ENCODE results near the gene DPH5.

Gene DPH5

DNA sequence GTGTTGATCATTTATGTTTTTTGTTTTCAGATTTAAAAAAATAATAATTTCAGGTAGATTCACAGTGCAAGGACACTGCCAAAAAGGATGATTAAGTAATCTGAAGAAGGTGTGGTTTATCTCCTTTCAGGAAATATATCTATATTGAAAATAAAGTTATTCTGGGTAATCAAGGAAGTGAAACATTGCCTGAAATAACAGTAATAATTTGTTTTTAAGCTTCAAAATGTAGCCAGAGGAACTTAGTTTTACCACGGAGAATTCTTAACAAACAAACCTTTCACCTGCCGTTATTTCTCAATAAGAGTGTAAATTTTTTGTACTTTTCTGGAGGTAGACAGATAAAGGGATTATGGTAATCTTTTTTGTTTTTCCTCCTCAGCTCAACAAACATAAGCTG, 2.9 kb upstream of the DPH5 start:
- TF ChIP-seq, protein P1, sequence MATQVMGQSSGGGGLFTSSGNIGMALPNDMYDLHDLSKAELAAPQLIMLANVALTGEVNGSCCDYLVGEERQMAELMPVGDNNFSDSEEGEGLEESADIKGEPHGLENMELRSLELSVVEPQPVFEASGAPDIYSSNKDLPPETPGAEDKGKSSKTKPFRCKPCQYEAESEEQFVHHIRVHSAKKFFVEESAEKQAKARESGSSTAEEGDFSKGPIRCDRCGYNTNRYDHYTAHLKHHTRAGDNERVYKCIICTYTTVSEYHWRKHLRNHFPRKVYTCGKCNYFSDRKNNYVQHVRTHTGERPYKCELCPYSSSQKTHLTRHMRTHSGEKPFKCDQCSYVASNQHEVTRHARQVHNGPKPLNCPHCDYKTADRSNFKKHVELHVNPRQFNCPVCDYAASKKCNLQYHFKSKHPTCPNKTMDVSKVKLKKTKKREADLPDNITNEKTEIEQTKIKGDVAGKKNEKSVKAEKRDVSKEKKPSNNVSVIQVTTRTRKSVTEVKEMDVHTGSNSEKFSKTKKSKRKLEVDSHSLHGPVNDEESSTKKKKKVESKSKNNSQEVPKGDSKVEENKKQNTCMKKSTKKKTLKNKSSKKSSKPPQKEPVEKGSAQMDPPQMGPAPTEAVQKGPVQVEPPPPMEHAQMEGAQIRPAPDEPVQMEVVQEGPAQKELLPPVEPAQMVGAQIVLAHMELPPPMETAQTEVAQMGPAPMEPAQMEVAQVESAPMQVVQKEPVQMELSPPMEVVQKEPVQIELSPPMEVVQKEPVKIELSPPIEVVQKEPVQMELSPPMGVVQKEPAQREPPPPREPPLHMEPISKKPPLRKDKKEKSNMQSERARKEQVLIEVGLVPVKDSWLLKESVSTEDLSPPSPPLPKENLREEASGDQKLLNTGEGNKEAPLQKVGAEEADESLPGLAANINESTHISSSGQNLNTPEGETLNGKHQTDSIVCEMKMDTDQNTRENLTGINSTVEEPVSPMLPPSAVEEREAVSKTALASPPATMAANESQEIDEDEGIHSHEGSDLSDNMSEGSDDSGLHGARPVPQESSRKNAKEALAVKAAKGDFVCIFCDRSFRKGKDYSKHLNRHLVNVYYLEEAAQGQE (IDR thresholded peaks at IDR 0.05; ENCODE audit: low read depth), result no peak
- no peak for TF ChIP-seq TAF1 (IDR thresholded peaks at IDR 0.05; ENCODE audit: low read depth)
- no peak for TF ChIP-seq RAD21 (IDR thresholded peaks at IDR 0.05; ENCODE audit: low read depth)
- TF ChIP-seq FOXM1 (IDR thresholded peaks at IDR 0.05; ENCODE audit: borderline replicate concordance, low read depth), result no peak
- TF ChIP-seq CREB1 (IDR thresholded peaks at IDR 0.05; ENCODE audit: low read depth), result no peak
- TF ChIP-seq ZBTB7A (IDR thresholded peaks at IDR 0.05; ENCODE audit: low read depth), result no peak
- TF ChIP-seq, protein P2, sequence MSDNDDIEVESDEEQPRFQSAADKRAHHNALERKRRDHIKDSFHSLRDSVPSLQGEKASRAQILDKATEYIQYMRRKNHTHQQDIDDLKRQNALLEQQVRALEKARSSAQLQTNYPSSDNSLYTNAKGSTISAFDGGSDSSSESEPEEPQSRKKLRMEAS (IDR thresholded peaks at IDR 0.05), result no peak
- TF ChIP-seq TEAD4 (IDR thresholded peaks at IDR 0.05), result no peak
- TF ChIP-seq EGR1 (IDR thresholded peaks at IDR 0.05), result no peak
- no peak for TF ChIP-seq NFIC (IDR thresholded peaks at IDR 0.05)
- TF ChIP-seq, protein P3, sequence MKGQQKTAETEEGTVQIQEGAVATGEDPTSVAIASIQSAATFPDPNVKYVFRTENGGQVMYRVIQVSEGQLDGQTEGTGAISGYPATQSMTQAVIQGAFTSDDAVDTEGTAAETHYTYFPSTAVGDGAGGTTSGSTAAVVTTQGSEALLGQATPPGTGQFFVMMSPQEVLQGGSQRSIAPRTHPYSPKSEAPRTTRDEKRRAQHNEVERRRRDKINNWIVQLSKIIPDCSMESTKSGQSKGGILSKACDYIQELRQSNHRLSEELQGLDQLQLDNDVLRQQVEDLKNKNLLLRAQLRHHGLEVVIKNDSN (IDR thresholded peaks at IDR 0.05), result no peak
- no peak for TF ChIP-seq CEBPB (IDR thresholded peaks at IDR 0.05)
- no peak for TF ChIP-seq EP300 (IDR thresholded peaks at IDR 0.05; ENCODE audit: borderline replicate concordance)
- TF ChIP-seq TCF12 (IDR thresholded peaks at IDR 0.05; ENCODE audit: low read depth), result no peak
- no peak for TF ChIP-seq YY1 (IDR thresholded peaks at IDR 0.05; ENCODE audit: low read depth)

DNA sequence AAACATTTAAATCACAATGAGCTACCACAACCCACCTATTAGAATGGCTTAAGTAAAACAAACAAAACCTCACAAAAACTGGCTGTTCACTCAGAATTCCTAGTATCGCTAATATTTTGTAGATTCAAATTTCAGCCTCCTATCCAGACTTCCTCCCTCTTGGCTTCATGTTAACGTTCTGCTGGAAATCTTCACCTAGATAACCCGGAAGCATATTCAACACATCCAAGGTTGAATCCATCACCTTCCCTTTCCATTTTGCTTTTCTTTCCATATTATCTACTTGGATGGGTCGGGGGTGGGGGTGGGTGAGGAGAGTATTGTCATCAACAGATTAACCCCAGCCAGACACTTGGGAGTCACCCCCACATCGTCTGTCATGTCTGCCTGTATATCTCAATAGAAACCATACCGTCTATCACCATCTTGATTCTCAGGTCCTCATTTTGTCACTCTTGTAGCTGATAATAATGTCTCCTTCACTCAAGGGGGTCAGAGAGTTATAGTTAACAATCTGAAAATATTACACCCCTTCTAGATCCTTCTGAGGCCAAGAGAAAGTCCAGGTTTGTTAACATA, 1.7 kb upstream of the DPH5 start:
- no peak for TF ChIP-seq RAD21 (IDR thresholded peaks at IDR 0.05; ENCODE audit: low read depth)
- TF ChIP-seq, protein P3 (IDR thresholded peaks at IDR 0.05), result no peak
- no peak for TF ChIP-seq TCF12 (IDR thresholded peaks at IDR 0.05; ENCODE audit: low read depth)
- TF ChIP-seq EGR1 (IDR thresholded peaks at IDR 0.05), result no peak
- TF ChIP-seq EP300 (IDR thresholded peaks at IDR 0.05; ENCODE audit: borderline replicate concordance), result no peak
- TF ChIP-seq CREB1 (IDR thresholded peaks at IDR 0.05; ENCODE audit: low read depth), result no peak
- no peak for TF ChIP-seq FOXM1 (IDR thresholded peaks at IDR 0.05; ENCODE audit: borderline replicate concordance, low read depth)
- TF ChIP-seq, protein P1 (IDR thresholded peaks at IDR 0.05; ENCODE audit: low read depth), result no peak
- no peak for TF ChIP-seq YY1 (IDR thresholded peaks at IDR 0.05; ENCODE audit: low read depth)
- TF ChIP-seq CEBPB (IDR thresholded peaks at IDR 0.05), result no peak
- TF ChIP-seq NFIC (IDR thresholded peaks at IDR 0.05), result no peak
- TF ChIP-seq ZBTB7A (IDR thresholded peaks at IDR 0.05; ENCODE audit: low read depth), result no peak
- no peak for TF ChIP-seq TAF1 (IDR thresholded peaks at IDR 0.05; ENCODE audit: low read depth)
- TF ChIP-seq, protein P2 (IDR thresholded peaks at IDR 0.05), result no peak
- TF ChIP-seq TEAD4 (IDR thresholded peaks at IDR 0.05), result no peak

DNA sequence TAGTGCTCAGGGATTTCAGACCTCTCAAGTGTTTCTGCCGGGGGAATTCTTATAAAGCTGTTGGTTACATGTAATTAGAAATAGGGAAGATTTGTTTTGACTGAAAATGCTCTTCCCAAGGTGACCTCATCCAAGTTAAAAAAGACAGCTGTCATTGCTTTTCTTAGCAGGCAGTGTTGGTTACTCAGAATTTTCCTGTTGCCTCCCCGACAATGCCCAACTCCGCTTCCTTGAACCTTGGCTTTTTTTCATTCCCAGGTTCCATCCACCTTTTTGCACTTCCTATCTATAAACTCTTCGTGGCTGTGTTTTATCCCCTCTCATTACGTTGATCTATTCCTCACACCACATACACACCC, 825 bp upstream of the DPH5 start:
- TF ChIP-seq RAD21 (IDR thresholded peaks at IDR 0.05; ENCODE audit: low read depth), result no peak
- TF ChIP-seq, protein P3 (IDR thresholded peaks at IDR 0.05), result no peak
- no peak for TF ChIP-seq TCF12 (IDR thresholded peaks at IDR 0.05; ENCODE audit: low read depth)
- no peak for TF ChIP-seq EP300 (IDR thresholded peaks at IDR 0.05; ENCODE audit: borderline replicate concordance)
- TF ChIP-seq, protein P1 (IDR thresholded peaks at IDR 0.05; ENCODE audit: low read depth), result no peak
- no peak for TF ChIP-seq TEAD4 (IDR thresholded peaks at IDR 0.05)
- TF ChIP-seq YY1 (IDR thresholded peaks at IDR 0.05; ENCODE audit: low read depth), result no peak
- TF ChIP-seq FOXM1 (IDR thresholded peaks at IDR 0.05; ENCODE audit: borderline replicate concordance, low read depth), result no peak
- no peak for TF ChIP-seq NFIC (IDR thresholded peaks at IDR 0.05)
- no peak for TF ChIP-seq CEBPB (IDR thresholded peaks at IDR 0.05)
- TF ChIP-seq CREB1 (IDR thresholded peaks at IDR 0.05; ENCODE audit: low read depth), result no peak
- TF ChIP-seq ZBTB7A (IDR thresholded peaks at IDR 0.05; ENCODE audit: low read depth), result no peak
- no peak for TF ChIP-seq EGR1 (IDR thresholded peaks at IDR 0.05)
- TF ChIP-seq TAF1 (IDR thresholded peaks at IDR 0.05; ENCODE audit: low read depth), result no peak

All from Ishikawa (cell line).